Type B pancreatic cell (in vitro differentiated cells): ENCODE measurements around the gene FBXO24. TPM values are rescaled to one million over a fixed set of nuclear protein-coding genes. Genes with fewer than 3 reads are reported as not detected.

Source experiments
- DNase-seq: peaks from one replicate; pipeline ENCODE4 v3.0.0; 2021; ENCODE audit warnings: mixed read lengths; ENCODE audit not compliant: unreplicated experiment; ENCODE audit errors: extremely low spot score
- H3K27ac Mint-ChIP-seq: 2 replicates; pipeline ENCODE4 v1.8.0; 2021; ENCODE audit warnings: mild to moderate bottlenecking, mixed read lengths
- H3K27me3 Mint-ChIP-seq: 2 replicates; pipeline ENCODE4 v1.8.0; 2021; ENCODE audit warnings: mixed read lengths
- H3K36me3 Mint-ChIP-seq: 2 replicates; pipeline ENCODE4 v1.8.0; 2021; ENCODE audit warnings: mixed read lengths
- H3K4me1 Mint-ChIP-seq: one replicate; pipeline ENCODE4 v1.8.0; 2021; ENCODE audit warnings: mixed read lengths; ENCODE audit not compliant: unreplicated experiment
- H3K4me3 Mint-ChIP-seq: 2 replicates; pipeline ENCODE4 v1.8.0; 2021; ENCODE audit warnings: mild to moderate bottlenecking, mixed read lengths
- H3K9me3 Mint-ChIP-seq: 2 replicates; pipeline ENCODE4 v1.8.0; 2021; ENCODE audit warnings: mixed read lengths
- total RNA-seq: library from RNA; stranded (reverse); gene quantifications from 2 replicates; pipeline ENCODE4 v1.2.1, GENCODE V29; 2021; ENCODE audit warnings: low replicate concordance
- TF ChIP-seq, protein P1 (sequence below): fragments of 200-600 bp; sonication (generic); conservative IDR thresholded peaks from 2 replicates; pipeline ENCODE4 v1.5.0; 2021; ENCODE audit warnings: antibody characterized with exemption, mild to moderate bottlenecking

The FBXO24 gene
- total RNA-seq, 1 donor from 2014 or later, result 0.77 TPM

DNA sequence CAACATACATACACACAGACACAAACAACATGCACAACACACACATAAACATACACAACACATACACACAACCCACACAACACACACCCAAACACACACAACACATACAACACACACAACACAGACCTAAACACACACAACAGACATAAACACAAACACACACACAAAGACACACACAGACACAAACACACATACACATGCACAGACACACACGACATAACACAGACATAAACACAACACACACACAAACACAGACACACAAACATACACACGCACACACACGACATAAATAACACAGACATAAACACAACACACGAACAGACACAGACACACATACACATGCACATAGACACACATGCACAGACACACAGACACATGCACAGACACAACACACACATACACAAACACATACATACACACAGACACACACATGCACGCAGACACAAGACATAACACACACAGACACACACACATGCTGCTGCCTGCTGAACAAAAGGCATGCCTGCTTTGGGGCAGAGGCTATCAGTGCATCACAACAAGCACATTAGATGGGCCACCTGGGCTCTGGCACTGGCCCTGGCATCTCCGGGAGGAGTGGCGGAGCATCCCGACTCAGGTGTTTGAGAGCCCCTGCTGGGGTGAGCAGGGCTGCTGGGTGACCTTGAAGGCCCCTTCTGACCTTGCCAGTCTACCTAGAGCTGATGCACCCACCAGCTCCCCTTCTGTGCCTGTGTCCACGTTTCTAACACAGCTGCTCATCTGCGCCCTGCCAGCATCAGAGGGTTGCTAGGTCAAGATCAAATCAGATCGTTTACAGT, 5.5 kb upstream of the FBXO24 start:
- Mint-ChIP-seq H3K9me3 (no peaks in the 10 kb centered on the region), H3K4me3 (no peak overlapping the region), H3K27ac (no peak overlapping the region), H3K36me3 (no peaks in the 10 kb centered on the region), H3K27me3 (no peaks in the 10 kb centered on the region), H3K4me1 (peaks cover 7% of the 10 kb centered on the region)
- TF ChIP-seq, protein P1, sequence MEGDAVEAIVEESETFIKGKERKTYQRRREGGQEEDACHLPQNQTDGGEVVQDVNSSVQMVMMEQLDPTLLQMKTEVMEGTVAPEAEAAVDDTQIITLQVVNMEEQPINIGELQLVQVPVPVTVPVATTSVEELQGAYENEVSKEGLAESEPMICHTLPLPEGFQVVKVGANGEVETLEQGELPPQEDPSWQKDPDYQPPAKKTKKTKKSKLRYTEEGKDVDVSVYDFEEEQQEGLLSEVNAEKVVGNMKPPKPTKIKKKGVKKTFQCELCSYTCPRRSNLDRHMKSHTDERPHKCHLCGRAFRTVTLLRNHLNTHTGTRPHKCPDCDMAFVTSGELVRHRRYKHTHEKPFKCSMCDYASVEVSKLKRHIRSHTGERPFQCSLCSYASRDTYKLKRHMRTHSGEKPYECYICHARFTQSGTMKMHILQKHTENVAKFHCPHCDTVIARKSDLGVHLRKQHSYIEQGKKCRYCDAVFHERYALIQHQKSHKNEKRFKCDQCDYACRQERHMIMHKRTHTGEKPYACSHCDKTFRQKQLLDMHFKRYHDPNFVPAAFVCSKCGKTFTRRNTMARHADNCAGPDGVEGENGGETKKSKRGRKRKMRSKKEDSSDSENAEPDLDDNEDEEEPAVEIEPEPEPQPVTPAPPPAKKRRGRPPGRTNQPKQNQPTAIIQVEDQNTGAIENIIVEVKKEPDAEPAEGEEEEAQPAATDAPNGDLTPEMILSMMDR, result no peak
- DNase-seq, result no peak

DNA sequence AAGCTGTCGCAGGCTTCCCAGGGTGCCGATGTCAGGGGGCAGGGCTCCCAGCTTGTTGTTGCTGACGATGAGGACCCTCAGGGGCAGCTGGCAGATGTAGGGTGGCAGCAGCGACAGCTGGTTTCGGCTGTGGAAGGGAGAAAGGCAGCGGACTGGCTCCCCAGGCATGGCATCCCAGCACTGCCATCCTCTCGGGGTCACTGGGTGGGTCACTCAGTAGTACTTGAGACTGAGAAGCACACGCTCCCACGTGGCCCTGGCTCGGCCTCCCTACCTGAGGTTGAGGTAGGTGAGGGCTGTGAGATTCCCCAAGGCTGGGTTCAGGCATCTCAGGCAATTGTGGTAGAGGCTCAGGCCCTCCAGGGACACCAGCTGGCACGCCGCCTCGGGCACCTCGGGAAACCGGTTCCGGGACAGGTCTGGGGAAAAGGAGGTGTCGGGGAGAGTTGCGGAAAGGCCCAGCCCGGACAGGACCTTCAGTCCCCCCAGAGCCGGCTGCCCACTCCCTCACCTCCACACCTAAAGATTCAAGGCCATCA, 4.0 kb upstream of the FBXO24 start:
- TF ChIP-seq, protein P1, result no peak
- Mint-ChIP-seq H3K4me1 (peaks cover 7% of the 10 kb centered on the region), H3K36me3 (no peaks in the 10 kb centered on the region), H3K9me3 (no peaks in the 10 kb centered on the region), H3K27ac (no peak overlapping the region), H3K4me3 (peak overlapping the region; percentile 65), H3K27me3 (no peaks in the 10 kb centered on the region)
- DNase-seq, result no peak

DNA sequence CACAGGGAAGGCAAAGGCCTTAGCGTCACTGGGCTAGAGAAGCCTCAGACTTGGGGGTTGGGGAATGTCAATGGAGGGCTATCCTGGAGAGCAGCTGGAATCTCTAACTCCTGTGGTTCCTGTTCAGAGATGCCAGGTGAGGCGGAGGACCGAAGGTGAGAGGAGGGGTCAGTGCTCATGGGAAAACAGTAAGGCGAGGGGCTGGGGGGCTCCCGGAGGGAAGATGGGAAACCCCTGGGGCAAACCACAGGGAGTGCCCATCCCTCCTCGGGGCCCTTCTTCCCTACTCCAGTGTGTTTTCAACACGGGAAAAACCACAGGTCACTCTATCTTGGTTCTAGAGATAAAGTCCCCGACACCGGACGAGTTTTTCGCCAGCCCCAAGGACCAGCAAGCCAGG, 3.5 kb upstream of the FBXO24 start:
- DNase-seq, result no peak
- peak overlapping the region; percentile 65 for H3K4me3 Mint-ChIP-seq
- TF ChIP-seq, protein P1, result no peak
- no peaks in the 10 kb centered on the region for H3K27me3 Mint-ChIP-seq
- no peaks in the 10 kb centered on the region for H3K9me3 Mint-ChIP-seq
- H3K4me1 Mint-ChIP-seq, result peaks cover 7% of the 10 kb centered on the region
- peak overlapping the region; percentile 99 for H3K27ac Mint-ChIP-seq
- no peaks in the 10 kb centered on the region for H3K36me3 Mint-ChIP-seq

DNA sequence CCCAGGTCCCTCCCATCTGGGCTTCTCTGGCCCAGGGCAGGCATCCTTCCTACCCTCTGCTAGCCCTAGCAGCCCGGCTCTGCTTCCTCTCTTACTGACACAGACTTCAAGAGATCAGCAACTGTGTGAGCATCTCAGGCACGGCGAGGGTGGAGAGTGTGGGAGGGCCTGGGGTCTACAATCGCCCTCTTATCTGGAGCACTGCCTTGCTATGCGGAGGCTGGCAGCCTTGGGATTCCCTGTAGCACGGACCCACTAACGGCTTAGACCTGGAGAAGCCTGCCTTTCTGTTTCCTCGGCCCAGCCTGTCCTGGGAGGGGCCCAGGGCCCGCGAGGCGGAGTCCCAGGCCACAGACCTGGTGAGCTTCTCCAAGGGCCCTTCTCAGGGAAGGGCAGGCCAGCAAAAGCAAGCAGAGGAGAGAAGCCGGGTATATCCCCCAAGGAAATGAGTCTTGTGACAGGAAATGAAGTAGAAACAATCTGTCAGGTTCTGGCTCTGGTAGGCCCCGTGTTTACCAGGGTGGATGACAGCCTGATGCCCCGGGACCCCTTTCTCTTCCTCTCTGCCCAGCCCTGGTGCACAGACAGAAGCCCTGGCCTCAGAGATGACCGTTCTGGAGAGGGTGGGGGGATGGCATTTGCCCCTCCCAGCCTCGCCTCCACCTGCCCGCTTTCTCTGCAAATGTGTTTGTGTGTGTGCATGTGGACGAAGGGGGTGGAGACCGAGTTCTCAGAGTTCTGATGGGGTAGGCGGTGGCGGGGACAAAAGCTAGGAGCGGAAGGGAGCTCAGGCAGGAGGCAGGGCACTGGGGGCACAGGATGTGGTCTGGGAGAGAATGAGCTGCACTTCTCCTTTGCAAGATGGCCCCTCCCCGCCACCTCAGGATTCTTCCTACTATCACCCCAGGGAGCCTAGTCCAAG, 2.7 kb upstream of the FBXO24 start:
- H3K9me3 Mint-ChIP-seq, result no peaks in the 10 kb centered on the region
- H3K36me3 Mint-ChIP-seq, result no peaks in the 10 kb centered on the region
- H3K27ac Mint-ChIP-seq, result peak overlapping the region; percentile 99
- H3K27me3 Mint-ChIP-seq, result no peaks in the 10 kb centered on the region
- peaks cover 10% of the 10 kb centered on the region for H3K4me1 Mint-ChIP-seq
- TF ChIP-seq, protein P1, result no peak
- no peak for DNase-seq
- H3K4me3 Mint-ChIP-seq, result peak overlapping the region; percentile 97

DNA sequence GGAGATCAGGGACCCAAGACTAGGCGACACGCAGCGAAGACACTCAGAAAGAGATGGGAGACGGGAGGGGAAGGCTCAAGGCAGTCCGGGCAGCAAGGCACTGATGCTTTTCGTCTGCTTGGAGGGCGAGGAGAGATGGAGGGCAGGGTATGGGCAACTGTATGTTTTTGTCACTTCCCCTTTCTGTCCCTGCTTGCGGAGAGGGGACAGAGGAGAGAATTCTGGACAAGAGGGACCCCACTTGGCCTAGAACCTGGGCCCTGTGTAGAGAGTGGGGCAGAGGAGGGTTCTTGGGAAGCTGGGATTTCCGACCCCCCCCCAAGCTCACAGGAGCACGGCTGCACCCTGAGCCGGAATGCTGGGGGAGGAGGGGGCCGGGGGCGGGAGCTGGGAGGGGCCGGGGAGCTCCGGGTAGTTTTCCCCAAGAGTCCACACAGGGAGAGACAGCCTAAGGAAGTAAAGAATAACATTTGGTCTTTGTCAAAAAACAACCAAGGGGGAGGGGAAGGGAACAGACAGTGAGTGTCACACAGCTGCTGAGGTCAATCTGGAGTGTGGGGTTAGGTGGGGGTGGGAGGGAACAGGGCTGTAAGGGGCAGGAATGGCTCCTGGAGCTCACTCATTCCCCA, 2.0 kb upstream of the FBXO24 start:
- H3K36me3 Mint-ChIP-seq, result no peaks in the 10 kb centered on the region
- H3K27me3 Mint-ChIP-seq, result peaks cover 1% of the 10 kb centered on the region
- peaks cover 15% of the 10 kb centered on the region for H3K4me1 Mint-ChIP-seq
- no peaks in the 10 kb centered on the region for H3K9me3 Mint-ChIP-seq
- peak overlapping the region; percentile 97 for H3K4me3 Mint-ChIP-seq
- peak overlapping the region; percentile 99 for H3K27ac Mint-ChIP-seq
- TF ChIP-seq, protein P1, result no peak
- no peak for DNase-seq
